22Rv1 (cell line): ENCODE results near the gene AGXT.

Experiments
- H3K27ac ChIP-seq: fragments of 450-650 bp; 2 replicates; pipeline ENCODE4 v1.5.1; 2017
- CTCF ChIP-seq: fragments of 450-650 bp; IDR thresholded peaks from 2 replicates; pipeline ENCODE4 v1.5.1; 2017; ENCODE audit warnings: mild to moderate bottlenecking
- ZFX ChIP-seq: fragments of 450-650 bp; IDR thresholded peaks from 2 replicates; pipeline ENCODE4 v1.6.1; 2017; ENCODE audit warnings: antibody characterized with exemption, borderline replicate concordance

The AGXT gene

GRCh38 chr2:240892925-240893324 is 24.3 kb downstream of the AGXT start:
- TF ChIP-seq ZFX (no peak), CTCF (no peak)

DNA sequence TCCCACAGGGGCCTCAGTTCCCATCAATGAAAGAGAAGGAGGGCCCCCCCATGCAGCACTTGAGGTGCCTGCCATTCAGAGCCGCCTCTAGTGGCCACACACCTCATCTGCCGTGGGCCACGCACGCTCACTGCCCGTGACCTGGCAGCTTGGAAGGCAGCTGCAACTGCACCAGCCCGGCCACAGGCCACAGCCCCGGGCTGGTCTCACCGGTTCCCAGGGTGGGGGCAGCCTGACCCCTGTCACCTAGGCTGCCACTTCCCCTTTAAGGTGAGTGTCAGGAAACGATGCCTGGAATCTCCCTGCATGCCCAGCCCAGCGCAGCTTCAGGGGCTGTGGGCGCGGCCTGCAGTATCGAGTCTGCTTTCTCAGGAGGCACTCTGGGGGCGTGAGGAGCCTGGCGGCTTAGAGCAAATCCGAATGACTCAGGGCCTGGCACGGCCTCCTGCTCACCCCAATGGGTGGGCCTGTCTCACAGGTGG is 24.8 kb downstream of the AGXT start:
- H3K27ac ChIP-seq: no peak overlapping the region
- TF ChIP-seq CTCF: no peak
- TF ChIP-seq ZFX: no peak

More at GRCh38 chr2:240892925-240893324, 24.3 kb downstream of the AGXT start:
- H3K27ac ChIP-seq: no peak overlapping the region

DNA sequence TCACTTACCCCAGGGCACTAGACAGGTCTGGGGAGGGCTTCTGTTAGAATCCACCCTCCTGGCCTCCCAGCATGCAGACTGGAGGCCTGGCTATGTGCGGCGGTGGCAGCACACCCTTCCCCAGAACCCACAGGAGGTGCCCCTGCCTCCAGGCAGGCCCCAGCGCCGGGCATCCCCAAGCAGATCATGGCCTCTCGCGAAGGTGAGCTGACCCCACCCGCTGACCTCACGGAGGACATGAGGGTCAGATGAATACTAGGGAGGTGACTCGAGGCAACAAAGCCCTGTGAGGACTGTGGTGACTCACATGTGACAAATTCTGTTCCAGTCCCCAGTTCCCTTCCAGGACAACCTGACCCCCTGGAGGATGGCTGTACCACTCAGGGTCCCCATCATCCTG is 25.4 kb downstream of the AGXT start:
- H3K27ac ChIP-seq: no peak overlapping the region
- TF ChIP-seq ZFX: no peak
- TF ChIP-seq CTCF: no peak

- H3K27ac ChIP-seq: no peak overlapping the region
- TF ChIP-seq CTCF (no peak), ZFX (no peak)
Observed at GRCh38 chr2:240894836-240895558, 26.4 kb downstream of the AGXT start.

DNA sequence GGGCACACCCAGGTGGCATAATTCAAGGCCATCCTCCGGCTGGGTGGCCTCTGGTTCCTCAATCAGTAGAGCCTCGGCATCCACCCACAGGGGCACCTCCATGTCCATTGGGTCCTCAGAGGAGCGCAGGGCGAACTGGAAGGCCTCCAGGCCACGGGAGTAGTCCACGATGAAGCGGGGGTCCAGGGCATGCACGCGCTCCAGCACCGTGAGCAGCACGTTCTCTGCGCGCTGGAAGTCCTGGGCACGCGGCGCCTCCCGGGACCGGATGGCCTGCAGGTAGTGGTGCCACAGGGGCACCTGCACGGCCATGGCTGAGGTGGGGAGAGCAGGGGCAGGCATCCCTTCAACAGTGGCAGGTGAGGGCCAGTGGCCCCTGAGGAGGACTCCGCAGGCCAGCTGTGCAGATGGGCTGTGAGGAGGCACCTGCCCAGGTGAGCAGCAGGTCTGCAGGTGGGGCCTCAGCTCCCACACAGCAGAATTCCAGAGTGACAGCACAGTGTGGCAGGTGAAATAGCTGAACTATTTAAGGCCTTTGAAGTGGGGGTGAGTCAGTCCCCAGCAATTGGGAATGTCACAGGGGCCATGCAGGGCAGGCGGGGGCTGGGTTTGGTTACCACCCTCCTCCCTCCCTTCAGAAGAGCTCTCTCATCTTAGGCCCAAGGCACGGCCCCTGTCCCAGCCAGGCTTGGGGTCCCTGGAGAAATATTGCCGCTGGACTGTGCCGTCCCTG is 27.2 kb downstream of the AGXT start, which contains the start of gene MAB21L4:
TSS of gene MAB21L4 (minus strand) at position 501 of the 733 bp plus-strand sequence. CDS start at position 342, 159 bp downstream.
- H3K27ac ChIP-seq: no peak within 1 kb of the TSS
- TF ChIP-seq ZFX (no peak), CTCF (no peak)

DNA sequence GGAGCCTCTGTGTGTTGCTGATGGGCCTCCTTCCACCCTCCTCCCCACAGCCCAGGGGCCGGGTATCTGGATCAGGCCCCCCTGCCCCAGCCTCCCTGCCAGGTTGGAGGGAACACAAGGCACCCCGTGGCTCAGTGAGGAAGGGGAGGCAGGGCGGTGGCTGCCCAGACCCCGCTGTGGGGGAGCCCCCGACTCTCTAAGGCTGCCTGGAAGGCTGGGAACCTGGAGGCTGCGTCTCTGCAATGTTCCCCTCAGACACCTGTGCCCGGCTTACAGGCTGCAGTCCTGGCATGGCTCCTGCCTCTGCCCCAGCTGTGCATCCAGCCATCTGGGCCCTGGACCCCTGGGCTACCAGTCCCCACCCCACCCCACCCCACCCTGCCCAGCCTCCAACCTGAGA is 27.8 kb downstream of the AGXT start:
- H3K27ac ChIP-seq: no peak overlapping the region
- TF ChIP-seq ZFX (no peak), CTCF (no peak)
